Measurements from ENCODE around the gene CST3. TPM values are rescaled to one million over a fixed set of nuclear protein-coding genes. Genes with fewer than 3 reads are reported as not detected.

CST3 gene
- polyA plus RNA-seq, 3 donors from 2014 or later: 60.0 to 290 (median 289) TPM

DNA sequence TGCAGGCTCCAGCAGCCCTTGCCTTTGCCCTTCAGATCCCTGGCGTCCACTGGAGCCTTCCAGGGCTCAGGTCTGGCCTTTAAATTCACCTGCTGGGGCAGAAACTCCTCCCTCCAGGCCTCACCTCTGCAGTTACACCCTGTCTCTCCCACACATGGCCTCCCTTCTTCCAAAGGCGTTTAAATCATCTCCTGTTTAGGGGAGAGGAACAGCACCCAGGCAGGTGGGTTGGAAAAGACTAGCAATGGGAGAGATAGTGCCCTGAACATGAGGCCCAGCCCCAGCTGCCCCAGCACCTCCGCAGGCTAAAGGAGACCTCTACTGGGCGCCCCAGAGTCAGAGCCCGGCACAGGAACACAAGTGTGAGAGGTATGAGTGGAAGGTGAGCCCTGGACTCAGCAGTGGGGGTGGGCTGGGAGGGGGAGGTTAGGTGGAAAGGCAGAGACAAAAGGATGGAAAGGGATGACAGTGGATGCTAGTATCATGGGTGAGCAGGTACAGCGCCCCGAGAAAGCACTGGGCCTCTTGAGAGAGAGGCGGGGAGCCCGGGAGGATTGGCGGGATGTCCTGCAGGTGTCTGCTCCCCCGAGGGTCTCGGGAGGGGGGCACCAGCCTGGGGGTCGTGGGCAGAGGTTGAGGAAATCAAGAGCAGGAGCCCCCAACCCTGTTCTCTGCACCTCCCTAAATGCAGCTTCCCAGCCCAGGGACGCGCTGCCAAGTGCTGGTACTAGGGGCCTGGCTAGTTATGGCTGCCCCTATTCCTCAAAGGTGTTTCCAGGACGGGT, 31.7 kb downstream of the CST3 start, which contains the start of gene CST9:
Gene CST9, minus strand, starts transcription at position 51 of the 785 bp plus-strand sequence. CDS start 53 bp downstream, outside the sequence.
- Mint-ChIP-seq H3K9me3 (no peaks in the 10 kb centered on the region), H3K36me3 (no peaks in the 10 kb centered on the region), H3K4me3 (peak within 1 kb of the TSS in 2 of 5 donors; percentile 25 to 60), H3K4me1 (peaks cover 6 to 8% of the 10 kb centered on the region in 2 donors), H3K27ac (peak within 1 kb of the TSS in 2 of 6 donors; percentile 55 to 84), H3K27me3 (ENCODE audit: low read depth in 3 of 3) (peaks cover 2 to 5% (median 4%) of the 10 kb centered on the region in 3 donors)
- no peak for DNase-seq

DNA sequence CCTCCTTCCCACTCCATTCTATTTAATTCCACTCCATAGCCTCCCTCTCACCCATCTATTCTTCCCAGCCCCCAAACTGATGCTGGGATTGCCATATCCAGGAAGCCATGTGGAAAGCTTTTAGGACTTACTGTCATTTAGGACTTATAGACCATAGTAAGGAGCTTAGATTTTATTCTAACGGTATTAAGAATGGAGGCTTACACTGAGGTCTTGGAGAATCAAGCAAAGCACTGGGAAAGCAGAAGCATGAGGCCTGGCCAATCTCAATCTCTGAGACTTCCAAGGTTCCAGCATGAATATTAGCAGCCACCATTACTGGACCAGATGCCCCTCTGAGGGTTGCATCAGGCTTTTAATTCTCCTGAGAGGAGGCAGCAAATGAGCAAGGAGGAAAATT, 33.4 kb downstream of the CST3 start:
- Mint-ChIP-seq H3K27me3 (ENCODE audit: low read depth in 3 of 3) (peaks cover 2 to 5% (median 3%) of the 10 kb centered on the region in 3 donors), H3K4me3 (no peak overlapping the region), H3K4me1 (peaks cover 6 to 8% of the 10 kb centered on the region in 2 donors), H3K27ac (no peak overlapping the region), H3K9me3 (no peaks in the 10 kb centered on the region), H3K36me3 (no peaks in the 10 kb centered on the region)
- DNase-seq: no peak

DNA sequence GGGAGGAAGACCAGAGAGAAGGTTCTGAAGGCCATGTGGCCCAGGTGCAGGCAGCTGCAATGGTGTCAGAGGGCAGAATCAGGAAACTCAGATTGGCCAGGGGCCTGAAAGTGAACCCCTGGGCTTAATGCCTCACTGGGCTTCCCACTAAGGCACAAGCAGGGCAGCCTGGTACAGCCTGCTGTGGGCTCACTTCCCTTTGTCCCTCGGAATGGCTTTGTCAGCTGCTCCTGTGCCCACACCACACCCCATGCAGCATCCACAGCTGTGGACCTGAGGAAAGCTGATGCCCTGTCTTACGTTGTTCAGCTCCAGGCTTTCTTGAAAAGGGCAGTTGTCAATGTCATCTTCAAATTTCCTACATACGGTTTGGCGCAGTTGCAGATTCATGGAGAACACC, 34.4 kb downstream of the CST3 start:
- H3K9me3 Mint-ChIP-seq: peaks cover 0 to 1% (median 0%) of the 10 kb centered on the region in 6 donors
- peaks cover 6 to 8% of the 10 kb centered on the region in 2 donors for H3K4me1 Mint-ChIP-seq
- DNase-seq: no peak
- H3K36me3 Mint-ChIP-seq: no peaks in the 10 kb centered on the region
- no peak overlapping the region for H3K27ac Mint-ChIP-seq
- H3K4me3 Mint-ChIP-seq: no peak overlapping the region
- H3K27me3 Mint-ChIP-seq (ENCODE audit: low read depth in 3 of 3): peaks cover 2 to 3% (median 3%) of the 10 kb centered on the region in 3 donors

DNA sequence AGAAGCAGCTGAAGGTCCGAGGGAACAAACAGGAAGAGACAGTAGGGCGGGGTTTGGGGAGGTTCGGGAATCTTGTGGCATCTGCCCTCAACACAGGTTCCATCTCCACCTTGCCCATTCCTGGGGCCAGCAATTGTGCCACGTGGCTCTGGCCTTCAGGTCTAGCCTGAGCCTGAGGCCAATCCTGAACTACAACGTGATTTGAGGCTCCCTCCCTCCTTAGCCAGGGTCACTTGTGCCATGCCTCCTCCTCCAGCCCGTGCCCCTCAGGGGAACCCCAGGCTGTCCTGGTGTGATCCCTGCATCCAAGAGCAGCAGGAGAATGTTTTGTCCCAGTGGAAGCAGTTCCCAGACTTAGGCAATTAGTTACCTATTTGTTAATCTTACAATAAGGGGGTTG, 35.1 kb downstream of the CST3 start:
- Mint-ChIP-seq H3K4me1 (peaks cover 6 to 8% of the 10 kb centered on the region in 2 donors), H3K27ac (no peak overlapping the region), H3K27me3 (ENCODE audit: low read depth in 3 of 3) (peaks cover 2 to 3% (median 3%) of the 10 kb centered on the region in 3 donors), H3K36me3 (no peaks in the 10 kb centered on the region), H3K4me3 (no peak overlapping the region), H3K9me3 (peaks cover 0 to 1% (median 0%) of the 10 kb centered on the region in 6 donors)
- DNase-seq: no peak

DNA sequence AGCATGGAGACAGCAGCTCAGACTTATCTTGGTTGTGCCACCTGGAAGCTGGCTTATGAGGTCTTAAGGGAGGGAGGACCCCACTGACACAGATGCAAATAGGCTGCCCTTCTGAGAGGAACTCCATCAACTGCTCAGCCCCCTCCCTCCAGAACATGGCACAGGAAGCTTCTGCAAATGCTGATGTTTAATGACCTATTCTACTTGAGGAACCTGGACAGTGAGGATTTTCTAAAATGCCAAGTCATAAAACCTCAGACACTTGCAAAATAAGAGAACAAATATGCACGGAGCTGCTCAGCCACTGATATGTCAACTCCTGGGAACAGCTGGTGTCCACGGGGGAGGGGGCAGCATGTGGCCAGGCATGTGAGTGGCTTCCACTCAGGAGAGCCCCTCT, 35.5 kb downstream of the CST3 start:
- H3K36me3 Mint-ChIP-seq: no peaks in the 10 kb centered on the region
- no peak overlapping the region for H3K4me3 Mint-ChIP-seq
- DNase-seq: no peak
- no peak overlapping the region for H3K27ac Mint-ChIP-seq
- H3K9me3 Mint-ChIP-seq: peaks cover 0 to 1% (median 0%) of the 10 kb centered on the region in 6 donors
- H3K27me3 Mint-ChIP-seq (ENCODE audit: low read depth in 3 of 3): peaks cover 2 to 3% (median 3%) of the 10 kb centered on the region in 3 donors
- peaks cover 6 to 8% of the 10 kb centered on the region in 2 donors for H3K4me1 Mint-ChIP-seq

DNA sequence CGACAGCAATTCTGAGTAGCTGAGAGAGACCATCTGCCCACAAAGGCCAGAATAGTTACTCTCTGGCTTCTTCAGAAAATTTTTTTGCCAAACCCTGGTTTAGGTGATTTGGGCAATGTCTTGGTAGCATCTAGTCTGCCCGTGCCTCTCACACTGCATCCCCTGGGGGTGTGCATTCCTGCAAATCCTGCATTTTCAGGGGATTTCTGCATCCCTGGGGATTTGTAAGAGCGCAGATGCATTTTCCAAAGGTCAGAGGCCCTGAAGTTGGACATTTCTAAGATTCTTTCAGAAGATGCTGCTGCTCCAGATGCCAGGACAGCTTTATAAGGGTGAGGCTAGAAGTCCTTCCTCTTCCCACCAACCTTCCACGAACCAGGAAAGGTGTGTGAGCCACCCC, 36.0 kb downstream of the CST3 start:
- Mint-ChIP-seq H3K27me3 (ENCODE audit: low read depth in 3 of 3) (peaks cover 2 to 3% (median 3%) of the 10 kb centered on the region in 3 donors), H3K36me3 (no peaks in the 10 kb centered on the region), H3K4me3 (no peak overlapping the region), H3K9me3 (peaks cover 0 to 1% (median 0%) of the 10 kb centered on the region in 6 donors), H3K27ac (no peak overlapping the region), H3K4me1 (peaks cover 2 to 3% of the 10 kb centered on the region in 2 donors)
- no peak for DNase-seq

DNA sequence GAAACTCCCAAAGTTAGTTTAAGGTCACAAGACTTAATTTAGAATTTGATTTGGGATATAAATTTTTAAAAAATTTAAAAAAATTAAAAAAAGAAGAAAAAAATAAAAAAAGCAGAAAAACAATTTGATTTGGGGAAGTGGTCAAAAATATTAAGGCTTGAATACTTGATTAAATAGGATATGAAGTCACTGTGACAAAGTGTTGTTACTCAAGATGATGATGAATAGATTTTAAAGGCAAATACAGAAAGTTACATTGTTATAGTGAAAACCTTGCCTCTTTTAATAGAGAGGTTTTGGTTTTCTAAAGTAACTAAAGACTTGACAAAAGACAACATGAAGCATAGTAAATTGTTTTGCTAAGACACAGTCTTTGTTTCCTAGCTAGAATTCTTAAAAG, 39.3 kb downstream of the CST3 start:
- H3K4me1 Mint-ChIP-seq: no peaks in the 10 kb centered on the region
- H3K4me3 Mint-ChIP-seq: no peak overlapping the region
- no peak for DNase-seq
- peaks cover 0 to 1% (median 0%) of the 10 kb centered on the region in 6 donors for H3K9me3 Mint-ChIP-seq
- peaks cover 0 to 2% (median 0%) of the 10 kb centered on the region in 3 donors for H3K27me3 Mint-ChIP-seq (ENCODE audit: low read depth in 3 of 3)
- H3K27ac Mint-ChIP-seq: no peak overlapping the region
- no peaks in the 10 kb centered on the region for H3K36me3 Mint-ChIP-seq

DNA sequence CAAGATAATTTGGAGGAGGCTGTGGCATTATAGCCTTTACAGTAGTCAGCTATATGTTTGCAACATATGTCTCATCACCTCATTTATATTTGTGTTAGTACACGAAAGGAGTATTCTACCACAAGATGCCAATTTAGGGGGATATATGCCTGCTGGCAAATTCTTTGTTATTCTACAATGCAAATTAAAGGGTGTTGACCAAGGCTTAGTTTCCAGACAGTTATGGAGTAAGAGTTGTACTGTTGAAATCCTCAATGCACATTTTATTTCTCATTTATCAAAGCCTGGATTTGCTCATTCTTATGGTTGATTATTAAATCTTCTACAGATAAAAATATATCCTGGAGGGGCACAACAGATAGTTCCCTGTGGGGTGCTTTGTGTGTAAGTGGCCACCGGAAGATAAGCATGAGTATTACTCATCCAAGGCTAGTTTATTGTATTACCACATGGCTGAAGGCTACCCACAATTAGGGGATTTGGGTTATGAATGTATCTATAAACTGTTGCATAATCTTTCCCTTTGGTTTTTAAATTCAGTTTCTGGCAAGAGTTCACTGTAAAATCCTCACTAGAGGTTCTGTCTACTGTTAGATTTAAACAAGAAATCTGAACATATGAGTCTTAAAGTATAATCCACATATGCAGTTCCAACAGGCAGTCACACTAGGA, 41.0 kb downstream of the CST3 start:
- DNase-seq: no peak
- no peaks in the 10 kb centered on the region for H3K27me3 Mint-ChIP-seq (ENCODE audit: low read depth in 3 of 3)
- H3K4me1 Mint-ChIP-seq: no peaks in the 10 kb centered on the region
- H3K36me3 Mint-ChIP-seq: no peaks in the 10 kb centered on the region
- no peak overlapping the region for H3K4me3 Mint-ChIP-seq
- peaks cover 0 to 1% (median 0%) of the 10 kb centered on the region in 6 donors for H3K9me3 Mint-ChIP-seq
- H3K27ac Mint-ChIP-seq: no peak overlapping the region

DNA sequence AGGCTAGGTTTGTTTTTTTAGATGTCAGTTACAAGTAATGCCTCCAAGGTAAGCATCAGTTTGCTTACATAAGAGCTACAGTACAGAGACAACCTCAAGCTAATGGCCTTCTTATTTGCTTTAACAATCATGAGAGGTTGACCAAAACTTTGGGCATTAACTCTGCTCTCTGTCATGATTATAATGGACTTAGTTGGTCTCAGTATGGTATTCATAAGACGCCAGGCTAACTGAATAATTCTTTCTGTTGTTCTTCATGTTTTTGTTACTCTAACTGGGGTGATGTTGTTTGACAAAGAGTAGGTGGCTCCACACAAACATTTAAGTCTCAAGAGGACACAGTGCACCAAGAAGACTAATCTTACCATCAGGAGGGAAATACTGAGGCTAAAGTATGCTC, 41.8 kb downstream of the CST3 start:
- DNase-seq: no peak
- Mint-ChIP-seq H3K4me3 (no peak overlapping the region), H3K27ac (no peak overlapping the region), H3K9me3 (peaks cover 0 to 1% (median 0%) of the 10 kb centered on the region in 6 donors), H3K36me3 (no peaks in the 10 kb centered on the region), H3K27me3 (ENCODE audit: low read depth in 3 of 3) (no peaks in the 10 kb centered on the region), H3K4me1 (no peaks in the 10 kb centered on the region)

DNA sequence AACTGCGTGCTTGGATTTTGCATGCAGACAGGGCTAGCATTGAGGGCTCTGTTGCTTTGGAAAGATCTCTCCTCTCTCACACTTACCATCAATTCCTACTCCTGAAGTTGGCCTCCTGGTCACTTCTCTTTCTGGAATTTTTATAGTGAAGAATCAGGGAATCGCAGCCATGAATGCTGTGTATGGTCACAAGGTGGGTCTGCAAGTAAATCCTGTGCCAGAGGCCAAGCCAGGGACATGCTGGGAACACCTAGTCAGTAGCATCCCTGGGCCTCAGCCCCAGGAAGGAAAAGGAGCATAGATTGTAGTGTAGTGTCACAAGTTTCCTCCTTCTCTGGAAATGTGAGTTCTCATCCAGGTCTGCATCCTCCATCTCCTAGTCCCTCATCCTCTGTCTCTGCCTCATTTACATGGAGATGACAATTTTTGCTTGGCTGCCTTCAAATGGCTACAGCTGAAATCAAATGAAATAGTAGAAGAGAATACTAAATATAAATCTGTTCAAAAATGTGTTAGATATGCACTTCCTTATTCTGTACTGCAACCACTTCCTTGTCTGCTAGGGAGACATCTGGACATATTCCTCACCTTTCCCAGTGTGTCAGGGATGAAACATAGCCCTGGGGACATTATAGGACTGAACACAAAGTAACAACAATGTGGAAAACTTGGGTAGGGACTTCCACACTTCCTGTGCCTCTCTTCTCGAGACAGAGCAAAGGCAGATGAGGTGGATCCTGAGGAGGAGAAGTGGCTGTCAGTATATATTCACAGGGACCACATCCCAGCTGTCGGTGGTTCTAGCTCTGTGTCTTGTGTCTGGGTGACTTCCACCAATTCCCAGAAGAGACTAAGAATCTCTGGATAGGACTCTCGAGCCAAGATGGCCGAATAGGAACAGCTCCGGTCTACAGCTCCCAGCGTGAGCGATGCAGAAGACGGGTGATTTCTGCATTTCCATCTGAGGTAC, 49.0 kb downstream of the CST3 start:
- peak overlapping the region in 3 of 5 donors; percentile 12 to 71 (median 27) for H3K4me3 Mint-ChIP-seq
- H3K9me3 Mint-ChIP-seq: no peaks in the 10 kb centered on the region
- peak overlapping the region; percentile 12 to 87 (median 46) for H3K27ac Mint-ChIP-seq
- H3K4me1 Mint-ChIP-seq: peaks cover 8 to 9% of the 10 kb centered on the region in 2 donors
- H3K27me3 Mint-ChIP-seq (ENCODE audit: low read depth in 3 of 3): peaks cover 0 to 2% (median 1%) of the 10 kb centered on the region in 3 donors
- DNase-seq: no peak
- no peaks in the 10 kb centered on the region for H3K36me3 Mint-ChIP-seq

DNA sequence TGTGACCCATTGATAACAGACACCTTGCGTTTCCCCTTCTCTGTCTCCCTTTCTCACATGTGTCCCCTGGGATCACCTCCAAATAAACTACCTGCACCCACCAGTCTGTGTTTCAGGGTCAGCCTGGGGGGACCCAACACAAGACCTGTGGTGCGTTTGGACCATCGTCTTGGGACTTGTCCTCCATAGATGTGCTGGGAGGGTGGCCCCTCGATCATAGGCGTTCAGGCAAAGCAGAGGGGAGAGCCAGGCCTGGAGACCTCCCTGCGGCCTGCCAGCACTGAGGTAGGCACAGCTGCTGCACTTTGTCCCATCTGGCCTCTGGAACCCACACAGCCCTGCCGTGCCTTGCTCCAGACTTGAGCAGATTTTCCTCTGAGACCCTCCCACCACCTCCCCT, 50.1 kb downstream of the CST3 start:
- Mint-ChIP-seq H3K4me3 (no peak overlapping the region), H3K36me3 (peaks cover 0 to 4% (median 0%) of the 10 kb centered on the region in 3 donors), H3K27ac (no peak overlapping the region), H3K27me3 (ENCODE audit: low read depth in 3 of 3) (peaks cover 0 to 2% (median 1%) of the 10 kb centered on the region in 3 donors), H3K4me1 (peaks cover 8 to 9% of the 10 kb centered on the region in 2 donors), H3K9me3 (no peaks in the 10 kb centered on the region)
- DNase-seq: no peak

DNA sequence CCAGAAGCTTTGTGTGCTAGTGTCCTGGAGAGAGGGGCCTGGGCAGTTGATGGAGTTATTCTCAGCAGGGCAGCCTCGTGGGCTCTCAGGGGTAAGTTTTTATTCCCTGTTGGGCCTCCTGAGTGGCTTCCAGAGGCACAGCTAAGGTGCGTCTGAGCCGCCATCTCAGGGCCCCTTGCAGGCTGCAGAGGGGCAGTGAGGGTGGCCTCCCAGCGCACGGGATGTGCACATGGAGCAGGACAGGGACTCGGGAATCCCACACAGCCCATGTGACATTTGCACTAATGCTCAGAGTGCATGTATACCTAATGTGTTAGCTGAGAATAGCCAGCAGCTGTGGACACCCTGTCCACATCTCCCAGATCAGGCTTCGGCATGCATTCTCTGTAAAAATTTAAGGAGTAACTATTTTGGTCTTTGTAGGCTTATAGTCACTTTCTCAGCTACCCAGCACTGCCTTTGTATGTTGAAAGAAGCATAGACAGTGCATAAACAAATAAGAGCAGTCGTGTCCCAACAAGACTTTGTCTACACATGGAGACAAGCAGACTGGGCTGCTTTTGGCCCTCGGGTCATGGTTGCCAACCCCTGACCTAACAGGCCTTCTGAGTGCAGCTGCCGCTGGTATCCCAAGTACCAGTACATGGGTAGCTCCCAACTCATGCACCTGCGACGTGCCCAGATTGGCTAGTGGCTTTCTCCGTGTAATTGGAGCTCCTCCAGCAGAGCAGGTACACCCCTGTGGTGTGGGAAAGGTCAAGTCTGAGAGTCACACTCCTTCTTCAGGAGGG, 50.8 kb downstream of the CST3 start:
- Mint-ChIP-seq H3K27me3 (ENCODE audit: low read depth in 3 of 3) (peaks cover 0 to 2% (median 1%) of the 10 kb centered on the region in 3 donors), H3K36me3 (peaks cover 0 to 4% (median 0%) of the 10 kb centered on the region in 3 donors), H3K4me3 (no peak overlapping the region), H3K9me3 (no peaks in the 10 kb centered on the region), H3K27ac (no peak overlapping the region), H3K4me1 (peaks cover 8 to 9% of the 10 kb centered on the region in 2 donors)
- DNase-seq: no peak

Data from immature natural killer cell (primary cell).